Activated naive CD4-positive, alpha-beta T cell treated with Interleukin-2 at 50 U/mL for 16 hours (primary cell): ENCODE results near the gene CPNE5.
"Not testable (repeated sequence)": the region's sequence is repeated elsewhere in the genome, so short reads cannot be mapped to it uniquely, and the experiment has no call there.

ENCODE experiments used
- DNase-seq: peaks from one replicate; pipeline ENCODE4 v3.0.0-alpha.2; 2020

The CPNE5 gene

GRCh38 chr6:36718560-36718959, 120.7 kb downstream of the CPNE5 start:
- DNase-seq, result no peak

- no peak for DNase-seq
These were observed 121.2 kb downstream of the CPNE5 start for GRCh38 chr6:36717871-36718540.

GRCh38 chr6:36717231-36717825, 121.9 kb downstream of the CPNE5 start:
- no peak for DNase-seq

GRCh38 chr6:36716476-36717093, 122.7 kb downstream of the CPNE5 start:
- DNase-seq, result no peak

GRCh38 chr6:36715469-36715868, 123.8 kb downstream of the CPNE5 start:
- DNase-seq, result no peak

GRCh38 chr6:36714511-36714910, 124.7 kb downstream of the CPNE5 start:
- no peak for DNase-seq

- DNase-seq, result no peak
These were observed 125.4 kb downstream of the CPNE5 start for GRCh38 chr6:36713846-36714245.

GRCh38 chr6:36712816-36713215, 126.4 kb downstream of the CPNE5 start:
- no peak for DNase-seq

GRCh38 chr6:36706339-36706738, 132.9 kb downstream of the CPNE5 start:
- DNase-seq, result no peak

- not testable (repeated sequence) for DNase-seq
These were observed 134.2 kb downstream of the CPNE5 start for GRCh38 chr6:36704961-36705577.

GRCh38 chr6:36703982-36704381, 135.3 kb downstream of the CPNE5 start:
- no peak for DNase-seq

GRCh38 chr6:36703081-36703606, 136.1 kb downstream of the CPNE5 start:
- DNase-seq, result no peak

- no peak for DNase-seq
These were observed 136.6 kb downstream of the CPNE5 start for GRCh38 chr6:36702656-36703055.

- no peak for DNase-seq
These were observed 137.7 kb downstream of the CPNE5 start for GRCh38 chr6:36701401-36701991.

GRCh38 chr6:36700831-36701230, 138.4 kb downstream of the CPNE5 start:
- no peak for DNase-seq

GRCh38 chr6:36700071-36700812, 139.0 kb downstream of the CPNE5 start:
- DNase-seq, result no peak

GRCh38 chr6:36699348-36699747, 139.9 kb downstream of the CPNE5 start:
- no peak for DNase-seq

GRCh38 chr6:36698871-36699271, 140.4 kb downstream of the CPNE5 start:
- no peak for DNase-seq

- DNase-seq, result no peak
These were observed 141.0 kb downstream of the CPNE5 start for GRCh38 chr6:36698196-36698595.

- DNase-seq, result no peak
These were observed 141.8 kb downstream of the CPNE5 start, which contains the start of gene RAB44 for GRCh38 chr6:36697481-36697903. RAB44 (plus strand) TSS chr6:36697826; CDS start chr6:36704236, 6,410 bp downstream.

- no peak for DNase-seq
These were observed 143.8 kb downstream of the CPNE5 start for GRCh38 chr6:36695414-36695813.

GRCh38 chr6:36694616-36695015, 144.6 kb downstream of the CPNE5 start:
- DNase-seq, result no peak
